Measurements from ENCODE around the gene LRRC40. TPM values are rescaled to one million over a fixed set of nuclear protein-coding genes. Genes with fewer than 3 reads are reported as not detected.

Gene LRRC40
- total and polyA plus RNA-seq, 9 of the 15 experiments (the other 6 are each of a cell fraction or from before 2014, with no cell fraction given): 16.1 to 36.2 (median 30.9) TPM

DNA sequence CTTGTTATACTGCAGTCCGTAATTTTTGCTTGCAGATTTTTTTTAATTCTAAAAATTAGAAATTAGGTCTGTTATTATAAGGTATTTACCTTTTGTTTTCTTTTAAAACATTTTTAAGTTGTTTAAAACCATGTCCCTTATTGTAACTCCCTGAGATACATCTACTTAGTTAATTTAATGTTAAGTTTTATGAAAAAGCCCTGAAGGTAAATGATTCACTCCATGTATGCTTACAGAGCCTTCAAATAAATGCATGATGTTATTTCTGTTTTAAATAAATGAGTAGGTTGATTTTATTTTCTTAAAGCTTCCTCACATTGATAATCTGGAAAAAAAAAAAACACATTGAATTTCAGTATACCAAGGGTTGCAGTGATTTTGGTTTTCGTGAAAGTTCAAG lies 23.3 kb upstream of the LRRC40 start:
- no peak for TF ChIP-seq PCBP1 (IDR thresholded peaks at IDR 0.05; ENCODE audit: low read depth, low read length, poor library complexity, severe bottlenecking)
- TF ChIP-seq HLTF (IDR thresholded peaks at IDR 0.05): no peak
- no peak for TF ChIP-seq DPF2 (IDR thresholded peaks at IDR 0.05)
- TF ChIP-seq STAT5A (IDR thresholded peaks at IDR 0.05; ENCODE audit: borderline replicate concordance, low read length): no peak
- TF ChIP-seq, protein P1, sequence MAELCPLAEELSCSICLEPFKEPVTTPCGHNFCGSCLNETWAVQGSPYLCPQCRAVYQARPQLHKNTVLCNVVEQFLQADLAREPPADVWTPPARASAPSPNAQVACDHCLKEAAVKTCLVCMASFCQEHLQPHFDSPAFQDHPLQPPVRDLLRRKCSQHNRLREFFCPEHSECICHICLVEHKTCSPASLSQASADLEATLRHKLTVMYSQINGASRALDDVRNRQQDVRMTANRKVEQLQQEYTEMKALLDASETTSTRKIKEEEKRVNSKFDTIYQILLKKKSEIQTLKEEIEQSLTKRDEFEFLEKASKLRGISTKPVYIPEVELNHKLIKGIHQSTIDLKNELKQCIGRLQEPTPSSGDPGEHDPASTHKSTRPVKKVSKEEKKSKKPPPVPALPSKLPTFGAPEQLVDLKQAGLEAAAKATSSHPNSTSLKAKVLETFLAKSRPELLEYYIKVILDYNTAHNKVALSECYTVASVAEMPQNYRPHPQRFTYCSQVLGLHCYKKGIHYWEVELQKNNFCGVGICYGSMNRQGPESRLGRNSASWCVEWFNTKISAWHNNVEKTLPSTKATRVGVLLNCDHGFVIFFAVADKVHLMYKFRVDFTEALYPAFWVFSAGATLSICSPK (IDR thresholded peaks at IDR 0.05; ENCODE audit: borderline replicate concordance): no peak
- no peak for TF ChIP-seq NFATC3 (IDR thresholded peaks at IDR 0.05)
- no peak for TF ChIP-seq RREB1 (CRISPR knock-in tag; IDR thresholded peaks at IDR 0.05)
- TF ChIP-seq, protein P2, sequence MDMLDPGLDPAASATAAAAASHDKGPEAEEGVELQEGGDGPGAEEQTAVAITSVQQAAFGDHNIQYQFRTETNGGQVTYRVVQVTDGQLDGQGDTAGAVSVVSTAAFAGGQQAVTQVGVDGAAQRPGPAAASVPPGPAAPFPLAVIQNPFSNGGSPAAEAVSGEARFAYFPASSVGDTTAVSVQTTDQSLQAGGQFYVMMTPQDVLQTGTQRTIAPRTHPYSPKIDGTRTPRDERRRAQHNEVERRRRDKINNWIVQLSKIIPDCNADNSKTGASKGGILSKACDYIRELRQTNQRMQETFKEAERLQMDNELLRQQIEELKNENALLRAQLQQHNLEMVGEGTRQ (CRISPR knock-in tag; IDR thresholded peaks at IDR 0.05): no peak
- TF ChIP-seq GATAD2B (IDR thresholded peaks at IDR 0.05; ENCODE audit: borderline replicate concordance): no peak
- TF ChIP-seq SMAD3 (CRISPR knock-in tag; conservative IDR thresholded peaks at IDR 0.05): no peak
- TF ChIP-seq PATZ1 (CRISPR knock-in tag; IDR thresholded peaks at IDR 0.05; ENCODE audit: borderline replicate concordance): no peak
- 96% methylated on average over 2 of the region's 2 CpGs for whole genome bisulfite sequencing (ENCODE audit: insufficient coverage, low coverage, missing lambda C conversion rate)
- Histone ChIP-seq H2AFZ (ENCODE audit: low read depth, low read length) (no peak overlapping the region), H3K36me3 (ENCODE audit: control insufficient read depth, insufficient read depth, low read length) (peaks cover 97% of the 10 kb centered on the region), H3K79me2 (ENCODE audit: control insufficient read depth, insufficient read depth, low read length) (peaks cover 78% of the 10 kb centered on the region), H3K9ac (ENCODE audit: insufficient read depth in 1 of 2, low read depth in 2 of 2, low read length in 2 of 2) (no peak overlapping the region), H3K9me3 (replicated peaks; ENCODE audit: control insufficient read depth, insufficient read depth, low read depth, low read length) (no peaks in the 10 kb centered on the region), H3K4me2 (ENCODE audit: insufficient read depth, low read length) (no peak overlapping the region), H3K4me3 (no peak overlapping the region), H3K27me3 (ENCODE audit: control insufficient read depth in 2 of 2, insufficient read depth in 2 of 2, low read length in 2 of 2) (no peaks in the 10 kb centered on the region), H3K4me1 (replicated peaks in 1 of 2; ENCODE audit: control insufficient read depth in 2 of 2, insufficient read depth in 2 of 2, low read length in 2 of 2) (peaks cover 0 to 12% of the 10 kb centered on the region in 2 experiments; a peak in 2 of 5 replicates), H3K9me1 (ENCODE audit: control insufficient read depth, insufficient read depth, low read length) (no peaks in the 10 kb centered on the region), H4K20me1 (replicated peaks; ENCODE audit: control insufficient read depth, insufficient read depth, low read length) (peaks cover 13% of the 10 kb centered on the region; the same call in 1 of the 2 replicates), H3K27ac (ENCODE audit: extremely low read depth, low read depth, low read length) (no peak overlapping the region)
- ChIA-PET CTCF (ENCODE audit: low intra/inter-chr PET ratio) (no interaction called here), POLR2A (interaction anchor here (0.5 kb wide), 1 partner anchor 382 kb away, joined by 3 read pairs; no protein-coding TSS in a partner anchor)
- DNase-seq (ENCODE audit: extremely low read depth in 1 of 4, low spot score in 3 of 4): no peak
- no peak for ATAC-seq
- in situ Hi-C loops (cut with MboI): no loop called here
- no TSS peak for BruUV-seq (replicated peaks)
- intact Hi-C loops (cut with micrococcal nuclease): loop anchor here (5.0 kb wide), 1 partner anchor 196 kb away; no protein-coding TSS in a partner anchor
- FAIRE-seq: no peak
